Endothelial cell of umbilical vein (primary cell): ENCODE measurements around the gene HMGA1. TPM values are rescaled to one million over a fixed set of nuclear protein-coding genes. Genes with fewer than 3 reads are reported as not detected.

Experiments
- BruUV-seq: library from RNA; stranded (reverse); fragments of 400-500 nt; replicated peaks from 2 replicates; lab custom pipeline; 2021; lab: Mats Ljungman, UMichigan
- CTCF ChIA-PET: fragments of 300-600, 350-600 bp; sonication (Branson Sonifier 250); formaldehyde crosslinking; loops from one replicate; lab custom pipeline; 2021; ENCODE audit warnings: antibody characterized with exemption, inconsistent platforms; lab: Charles Lee
- POLR2A ChIA-PET: fragments of 300-600, 350-600 bp; sonication (Branson Sonifier 250); formaldehyde crosslinking; loops from one replicate; lab custom pipeline; 2021; ENCODE audit warnings: antibody characterized with exemption, inconsistent platforms; lab: Charles Lee
- DNase-seq: peaks from one replicate; pipeline ENCODE4 v3.0.0-alpha.2; 2011; ENCODE audit warnings: low read depth, low spot score
- FAIRE-seq: peaks from 2 replicates; lab custom pipeline; 2011; peaks lifted over from hg19 to GRCh38; lab: Jason Lieb, UNC
- H2AFZ ChIP-seq: 2 replicates; pipeline ENCODE4 v1.6.0; 2012; ENCODE audit warnings: low read depth, low read length, control low read depth, inconsistent platforms
- H3K27ac ChIP-seq: 2 replicates; pipeline ENCODE4 v1.5.1; 2011; ENCODE audit warnings: low read depth, mild to moderate bottlenecking, control low read depth, low read length, moderate library complexity; ENCODE audit not compliant: insufficient read depth
- H3K27me3 ChIP-seq, 2 experiments: 2 replicates each; pipeline versions ENCODE4 v1.6.0 to v1.6.1; 2011; ENCODE audit warnings: low read length in 2 of 2, mixed read lengths in 1 of 2; ENCODE audit not compliant: control insufficient read depth in 2 of 2, insufficient read depth in 2 of 2
- H3K36me3 ChIP-seq, 2 experiments: 2 replicates in 1 of 2; 3 replicates in 1 of 2; pipeline ENCODE4 v1.5.1; 2011; ENCODE audit warnings: low read length in 2 of 2, mild to moderate bottlenecking in 1 of 2, moderate library complexity in 1 of 2; ENCODE audit not compliant: control insufficient read depth in 2 of 2, insufficient read depth in 2 of 2; ENCODE audit errors: extremely low read depth in 1 of 2
- H3K4me1 ChIP-seq: 3 replicates; pipeline ENCODE4 v1.5.1; 2011; ENCODE audit warnings: mild to moderate bottlenecking, low read length; ENCODE audit not compliant: control insufficient read depth, insufficient read depth; ENCODE audit errors: extremely low read depth
- H3K4me2 ChIP-seq: 2 replicates; pipeline ENCODE4 v1.6.1; 2011; ENCODE audit warnings: low read length, control low read depth, mixed read lengths; ENCODE audit not compliant: insufficient read depth
- H3K4me3 ChIP-seq, 3 experiments: fragments of 200-600 bp in 1 of 3; sonication (generic), shearing (Covaris generic) in 1 of 3; replicated peaks in 1 of 3; 2 replicates each; pipeline ENCODE4 v1.5.1; 2011 to 2016; ENCODE audit warnings: control low read depth in 3 of 3, low read length in 3 of 3, mild to moderate bottlenecking in 2 of 3, inconsistent platforms in 1 of 3, low read depth in 1 of 3, moderate library complexity in 1 of 3; ENCODE audit not compliant: insufficient read depth in 1 of 3
- H3K79me2 ChIP-seq: 2 replicates; pipeline ENCODE4 v1.6.0; 2012; ENCODE audit warnings: low read length, inconsistent platforms; ENCODE audit not compliant: control insufficient read depth, insufficient read depth
- H3K9ac ChIP-seq: replicated peaks from 2 replicates; pipeline ENCODE3; 2011; ENCODE audit warnings: low read length, control low read depth; ENCODE audit not compliant: insufficient read depth; ENCODE audit errors: extremely low read depth
- H3K9me1 ChIP-seq: replicated peaks from 3 replicates; pipeline ENCODE4 v1.6.0; 2011; ENCODE audit warnings: mild to moderate bottlenecking, low read length; ENCODE audit not compliant: control insufficient read depth, insufficient read depth; ENCODE audit errors: extremely low read depth
- H3K9me3 ChIP-seq: replicated peaks from 2 replicates; pipeline ENCODE4 v1.5.1; 2012; ENCODE audit warnings: low read length, inconsistent platforms; ENCODE audit not compliant: control insufficient read depth, insufficient read depth
- H4K20me1 ChIP-seq: replicated peaks from 2 replicates; pipeline ENCODE3; 2011; ENCODE audit warnings: mild to moderate bottlenecking, low read length; ENCODE audit not compliant: control insufficient read depth, insufficient read depth; ENCODE audit errors: extremely low read depth
- CTCF ChIP-seq, 2 donors: IDR thresholded peaks; 1 replicate in 1 of 2; 2 replicates in 1 of 2; pipeline ENCODE4 v1.5.1; 2011; ENCODE audit warnings: low read length in 2 of 2, mild to moderate bottlenecking in 2 of 2, moderate library complexity in 2 of 2, control low read depth in 1 of 2, inconsistent platforms in 1 of 2, low read depth in 1 of 2; ENCODE audit not compliant: insufficient read depth in 1 of 2; ENCODE audit errors: extremely low read depth in 1 of 2
- EZH2 ChIP-seq: IDR thresholded peaks from 2 replicates; pipeline ENCODE4 v1.6.1; 2012; ENCODE audit warnings: borderline replicate concordance, low read depth, mild to moderate bottlenecking, moderate library complexity, low read length, inconsistent platforms; ENCODE audit not compliant: severe bottlenecking
- FOS ChIP-seq: IDR thresholded peaks from 2 replicates; pipeline ENCODE4 v1.6.1; 2011; ENCODE audit warnings: mild to moderate bottlenecking, low read length, moderate library complexity, borderline replicate concordance; ENCODE audit not compliant: insufficient read depth
- GATA2 ChIP-seq: IDR thresholded peaks from 2 replicates; pipeline ENCODE4 v1.7.0; 2011; ENCODE audit warnings: low read depth, mild to moderate bottlenecking, moderate library complexity, mixed read lengths, low read length; ENCODE audit not compliant: insufficient read length, insufficient read depth
- JUN ChIP-seq: IDR thresholded peaks from 2 replicates; pipeline ENCODE4 v1.6.1; 2011; ENCODE audit warnings: borderline replicate concordance, low read depth; ENCODE audit not compliant: insufficient read length, insufficient read depth
- MAX ChIP-seq: IDR thresholded peaks from 2 replicates; pipeline ENCODE4 v1.6.1; 2011; ENCODE audit not compliant: insufficient read depth, insufficient read length
- MYC ChIP-seq: IDR thresholded peaks from one replicate; pipeline ENCODE4 v1.6.1; 2011; ENCODE audit warnings: mild to moderate bottlenecking, low read depth, low read length
- POLR2A ChIP-seq: IDR thresholded peaks from 2 replicates; pipeline ENCODE4 v1.6.1; 2012; ENCODE audit warnings: low read depth, mild to moderate bottlenecking, control low read depth, low read length
- POLR2AphosphoS5 ChIP-seq: IDR thresholded peaks from 2 replicates; pipeline ENCODE4 v1.6.1; 2012; ENCODE audit warnings: low read depth, mild to moderate bottlenecking, control low read depth, low read length, moderate library complexity; ENCODE audit not compliant: insufficient read depth
- dilution Hi-C: fragments of 300-500 bp; cut with MboI; formaldehyde crosslinking; loops from one replicate; pipeline ENCODE4 v1.15.0; 2019; ENCODE audit warnings: low sequenced_read_pairs; ENCODE audit not compliant: extremely low pct_ligation_motif_present
- intact Hi-C: fragments of 100-400 bp; cut with micrococcal nuclease; formaldehyde crosslinking; loops from one replicate; pipeline ENCODE4 v1.10.0; 2022
- polyA plus RNA-seq, 4 experiments: library from polyadenylated mRNA; depleted of rRNA in 3 of 4; stranded (reverse) in 3 of 4; unstranded in 1 of 4; fragments of >200 nt; gene quantifications; 2 replicates each; pipeline versions ENCODE4 v1.2.1 to v1.2.3, GENCODE V29; 2011 to 2012; ENCODE audit warnings: missing spikeins in 1 of 4
- total RNA-seq: library from RNA; stranded (reverse); gene quantifications from 2 replicates; pipeline ENCODE4 v1.2.3, GENCODE V29; 2021

Gene HMGA1
- total and polyA plus RNA-seq, 2 donors (not counting 3 experiments of a cell fraction or from before 2014, with no cell fraction given) = 425 to 1,108 TPM

DNA sequence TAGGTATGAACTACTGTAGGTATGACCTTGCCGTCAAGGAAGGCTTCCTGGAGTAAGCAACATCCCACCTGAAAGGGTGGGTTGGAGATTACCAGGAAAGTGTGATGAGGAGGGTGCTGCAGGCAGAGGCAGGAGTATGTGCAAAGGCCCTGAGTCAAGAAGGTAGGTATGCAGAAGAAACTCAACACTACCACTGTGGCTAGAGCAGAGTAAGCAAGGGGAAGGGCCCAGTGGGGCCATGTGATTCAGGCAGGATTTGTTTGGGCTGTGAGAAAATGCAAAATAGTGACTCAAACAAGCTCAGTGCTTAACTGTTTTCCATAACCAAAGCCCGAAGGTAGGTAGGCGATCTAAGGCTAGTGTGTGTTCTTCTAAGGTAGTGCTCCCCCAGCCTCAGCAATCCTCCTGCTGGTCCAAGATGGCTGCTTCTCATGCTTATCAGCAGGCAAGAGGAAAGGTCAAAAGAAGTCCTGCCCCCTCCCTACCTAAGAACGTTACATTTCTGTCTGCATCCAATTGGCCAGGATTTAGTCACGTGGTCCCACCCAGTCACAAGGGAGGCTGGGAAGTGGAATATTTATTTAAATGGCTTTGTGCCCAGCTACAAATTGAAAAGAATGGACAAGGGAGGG lies 36.2 kb upstream of the HMGA1 start:
- Histone ChIP-seq H3K4me3 (no peak overlapping the region), H3K27me3 (no peaks in the 10 kb centered on the region), H4K20me1 (no peaks in the 10 kb centered on the region), H3K4me1 (peaks cover 9% of the 10 kb centered on the region), H3K36me3 (no peaks in the 10 kb centered on the region), H3K9me1 (no peaks in the 10 kb centered on the region), H3K9ac (no peak overlapping the region), H3K9me3 (no peaks in the 10 kb centered on the region), H2AFZ (peak overlapping the region; percentile 61), H3K4me2 (no peak overlapping the region), H3K79me2 (no peaks in the 10 kb centered on the region), H3K27ac (no peak overlapping the region)
- no peak for DNase-seq
- POLR2A ChIA-PET = interaction anchor here (1.1 kb wide), 1 partner anchor 36 kb away, joined by 4 read pairs; the partner anchor contains the start of gene HMGA1
- CTCF ChIA-PET = interaction anchor here (1.4 to 2.9 kb wide), 3 partner anchors 23 to 214 kb away, joined by 3 to 15 read pairs (median 5); partner anchors contain the start of gene HMGA1
- no peak for FAIRE-seq
- intact Hi-C loops (no loop called here), dilution Hi-C loops (no loop called here)
- BruUV-seq = no TSS peak
- TF ChIP-seq POLR2A = no peak
- no peak for TF ChIP-seq MAX
- TF ChIP-seq POLR2AphosphoS5 = no peak
- TF ChIP-seq CTCF (IDR thresholded peaks at IDR 0.05; ENCODE audit: extremely low read depth in 1 of 2, insufficient read depth in 1 of 2, low read depth in 1 of 2, low read length in 2 of 2) = no peak
- TF ChIP-seq MYC = no peak
- no peak for TF ChIP-seq FOS
- TF ChIP-seq GATA2 = no peak
- TF ChIP-seq EZH2 = no peak
- TF ChIP-seq JUN = no peak
